ENCODE results near the gene SGCE. TPM values are rescaled to one million over a fixed set of nuclear protein-coding genes. Genes with fewer than 3 reads are reported as not detected.

Gene SGCE
- total RNA-seq, 1 donor from 2014 or later = 53.6 TPM

DNA sequence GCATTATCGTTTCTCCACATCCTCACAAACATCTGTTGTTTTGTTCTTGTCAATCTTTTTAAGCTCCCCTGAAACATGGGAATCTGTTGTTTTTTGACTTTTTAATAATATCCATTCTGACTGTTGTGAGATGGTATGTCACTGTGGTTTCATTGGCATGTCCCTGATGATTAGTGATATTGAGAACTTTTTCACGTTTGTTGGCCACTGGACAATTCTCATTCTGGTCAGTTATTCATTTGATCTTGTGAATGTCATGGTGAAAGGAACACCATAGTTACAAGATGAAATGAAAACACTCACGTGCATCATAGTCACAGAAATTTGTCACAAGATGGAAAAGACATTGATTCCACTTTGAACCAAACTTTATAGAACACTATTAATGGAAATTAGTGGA is 20.5 kb upstream of the SGCE start:
- Histone ChIP-seq H3K4me3 (no peak overlapping the region), H3K9me3 (no peaks in the 10 kb centered on the region), H3K27ac (no peak overlapping the region), H3K4me1 (no peaks in the 10 kb centered on the region), H3K36me3 (no peaks in the 10 kb centered on the region), H3K27me3 (no peaks in the 10 kb centered on the region)
- intact Hi-C loops (cut with DNase I) = no loop called here
- no peak for DNase-seq (ENCODE audit: low spot score in 2 of 2)
- TF ChIP-seq CTCF (IDR thresholded peaks at IDR 0.05) = no peak

DNA sequence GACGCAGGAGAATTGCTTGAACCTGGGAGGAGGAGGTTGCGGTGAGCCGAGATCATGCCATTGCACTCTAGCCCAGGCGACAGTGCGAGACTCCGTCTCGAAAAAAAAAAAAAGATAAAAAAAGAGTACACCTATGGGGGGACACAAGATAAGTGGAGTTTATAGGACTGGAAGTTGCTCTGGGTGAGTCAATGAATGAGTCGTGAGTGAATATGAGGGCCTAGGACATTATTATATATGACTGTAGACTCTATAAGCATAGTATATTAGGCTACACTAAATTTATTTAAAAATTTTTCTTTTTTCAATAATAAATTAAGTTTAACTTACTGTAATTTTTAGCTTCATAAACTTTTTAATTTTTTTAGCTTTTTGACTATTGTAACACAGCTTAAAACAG is 19.4 kb upstream of the SGCE start:
- Histone ChIP-seq H3K36me3 (no peaks in the 10 kb centered on the region), H3K27ac (no peak overlapping the region), H3K27me3 (no peaks in the 10 kb centered on the region), H3K4me3 (no peak overlapping the region), H3K4me1 (no peaks in the 10 kb centered on the region), H3K9me3 (no peaks in the 10 kb centered on the region)
- TF ChIP-seq CTCF (IDR thresholded peaks at IDR 0.05) = no peak
- no peak for DNase-seq (ENCODE audit: low spot score in 2 of 2)
- intact Hi-C loops (cut with DNase I) = no loop called here

GRCh38 chr7:94671444-94672235 is 15.7 kb upstream of the SGCE start:
- intact Hi-C loops (cut with DNase I) = no loop called here
- TF ChIP-seq CTCF (IDR thresholded peaks at IDR 0.05) = no peak
- no peak overlapping the region for H3K27ac ChIP-seq
- H3K4me1 ChIP-seq = no peaks in the 10 kb centered on the region
- H3K27me3 ChIP-seq = no peaks in the 10 kb centered on the region
- H3K4me3 ChIP-seq = no peak overlapping the region
- DNase-seq (ENCODE audit: low spot score in 2 of 2) = no peak
- H3K9me3 ChIP-seq = no peaks in the 10 kb centered on the region
- H3K36me3 ChIP-seq = no peaks in the 10 kb centered on the region

DNA sequence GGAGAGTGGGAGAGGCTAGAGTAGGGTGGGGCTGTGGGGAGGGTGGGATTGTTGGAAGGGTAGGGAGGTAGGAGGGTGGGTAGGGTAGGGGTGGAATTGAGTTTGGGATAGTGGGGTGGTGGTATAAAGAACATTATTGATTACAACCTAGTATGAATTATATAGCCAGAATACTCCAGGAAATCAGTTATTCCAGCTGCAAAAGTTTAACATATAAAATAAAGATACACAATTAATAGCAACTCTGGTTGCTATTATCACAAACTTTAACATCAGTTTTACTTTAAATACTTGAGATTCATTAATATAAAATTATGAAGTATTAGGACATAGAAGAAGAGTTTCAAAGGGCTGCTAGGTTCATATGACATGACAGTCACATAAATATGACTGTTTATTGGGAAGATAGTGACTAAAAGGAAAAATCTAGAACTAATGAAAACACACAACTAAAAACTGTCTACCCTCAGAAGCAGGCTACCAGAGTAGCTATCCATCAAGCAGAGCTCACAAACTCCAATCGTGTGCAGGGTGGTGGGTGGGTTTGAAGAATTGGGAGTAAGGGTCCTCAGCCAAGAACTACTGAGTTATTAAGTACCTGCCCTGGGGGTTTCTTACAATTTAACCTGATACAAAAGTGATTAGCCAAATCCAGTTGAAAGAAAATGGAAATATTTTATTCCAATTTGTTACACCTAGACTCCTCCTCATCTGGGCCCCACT is 14.0 kb upstream of the SGCE start:
- intact Hi-C loops (cut with DNase I) = no loop called here
- TF ChIP-seq CTCF (IDR thresholded peaks at IDR 0.05) = no peak

GRCh38 chr7:94666879-94667587 is 11.1 kb upstream of the SGCE start:
- no peaks in the 10 kb centered on the region for H3K9me3 ChIP-seq
- H3K27ac ChIP-seq = no peak overlapping the region
- DNase-seq (ENCODE audit: low spot score in 2 of 2) = no peak
- no peaks in the 10 kb centered on the region for H3K27me3 ChIP-seq
- intact Hi-C loops (cut with DNase I) = no loop called here
- no peak overlapping the region for H3K4me3 ChIP-seq
- no peaks in the 10 kb centered on the region for H3K4me1 ChIP-seq
- no peak for TF ChIP-seq CTCF (IDR thresholded peaks at IDR 0.05)
- H3K36me3 ChIP-seq = no peaks in the 10 kb centered on the region

More for the DNA sequence above, 14.0 kb upstream of the SGCE start:
- H3K27me3 ChIP-seq = no peaks in the 10 kb centered on the region
- no peaks in the 10 kb centered on the region for H3K4me1 ChIP-seq
- no peaks in the 10 kb centered on the region for H3K36me3 ChIP-seq
- no peak for DNase-seq (ENCODE audit: low spot score in 2 of 2)
- H3K27ac ChIP-seq = no peak overlapping the region
- H3K9me3 ChIP-seq = no peaks in the 10 kb centered on the region
- no peak overlapping the region for H3K4me3 ChIP-seq

Measured in ascending aorta (tissue), 2 donors.